ENCODE data around the gene SNRPA1.

SNRPA1 gene

DNA sequence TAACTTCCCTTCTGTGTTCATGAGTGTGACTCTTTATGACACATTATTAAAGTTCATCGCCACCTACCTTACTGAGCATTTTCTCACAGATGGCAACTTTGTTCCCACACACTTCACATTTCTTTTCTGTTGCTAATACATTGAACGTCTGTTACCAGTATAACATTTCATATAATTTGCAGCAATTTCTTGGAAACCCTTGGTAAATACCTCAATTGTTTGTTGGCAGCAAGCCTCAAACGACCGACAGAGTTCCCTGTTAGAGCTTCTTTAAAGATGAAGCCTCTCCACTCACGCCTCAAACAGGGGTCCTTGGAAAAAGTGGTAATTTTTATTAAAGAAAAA, 40.0 kb downstream of the SNRPA1 start:
- peaks cover 39% of the 10 kb centered on the region for H3K4me1 Mint-ChIP-seq
- peaks cover 8% of the 10 kb centered on the region for H3K36me3 Mint-ChIP-seq
- DNase-seq, result no peak
- H3K9me3 Mint-ChIP-seq, result no peaks in the 10 kb centered on the region
- CTCF ChIA-PET, result interaction anchor here (0.9 to 7.4 kb wide), 8 partner anchors 11 to 243 kb away, joined by 3 to 176 read pairs (median 12); no protein-coding TSS in a partner anchor
- no peak overlapping the region for H3K4me3 Mint-ChIP-seq
- H3K27ac Mint-ChIP-seq, result no peak overlapping the region
- H3K27me3 Mint-ChIP-seq, result peaks cover 20% of the 10 kb centered on the region

DNA sequence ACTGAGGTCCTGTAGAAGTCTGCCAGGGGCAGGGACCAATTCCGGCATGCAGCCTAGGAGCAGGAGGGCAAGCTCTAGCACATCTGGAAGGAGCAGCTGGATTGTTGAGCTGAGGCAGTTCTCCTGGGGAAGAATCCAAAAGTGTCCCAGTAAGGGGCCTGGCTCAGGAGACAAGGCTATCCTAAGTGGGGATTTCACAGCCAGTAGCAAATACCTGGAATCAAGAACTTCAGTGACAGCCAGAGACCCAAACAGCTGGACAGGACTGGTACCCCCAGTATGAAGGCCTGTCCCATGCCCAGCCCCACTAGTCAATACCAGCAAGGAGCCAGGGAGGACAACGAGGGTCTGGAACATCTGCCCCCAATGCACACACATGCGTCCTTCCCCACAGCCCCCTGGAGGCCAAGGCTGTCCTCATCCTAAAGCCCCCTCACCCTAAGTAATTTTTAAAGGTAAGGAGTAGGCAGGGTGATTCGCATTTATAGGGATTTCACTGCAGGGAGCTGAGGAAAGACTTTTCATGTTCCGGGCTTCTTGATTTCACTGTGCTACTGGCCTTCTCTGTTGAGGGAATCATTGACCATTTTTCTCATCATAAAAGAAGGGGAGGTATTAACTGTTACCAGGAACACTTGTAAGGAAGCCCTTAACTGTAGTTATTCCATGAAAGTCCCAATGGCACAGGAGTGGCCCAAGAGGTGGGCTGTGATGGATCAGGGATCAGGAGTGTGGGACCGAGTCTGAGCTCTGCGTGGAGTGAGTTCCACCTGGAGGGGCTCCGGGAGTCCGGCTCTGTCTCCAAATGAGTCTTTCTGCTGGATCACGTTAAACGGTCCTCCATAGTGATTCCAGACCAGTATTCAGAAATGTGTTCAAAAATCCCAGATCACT, 40.6 kb downstream of the SNRPA1 start:
- no peak overlapping the region for H3K27ac Mint-ChIP-seq
- peaks cover 16% of the 10 kb centered on the region for H3K27me3 Mint-ChIP-seq
- peaks cover 45% of the 10 kb centered on the region for H3K4me1 Mint-ChIP-seq
- no peaks in the 10 kb centered on the region for H3K9me3 Mint-ChIP-seq
- no peak overlapping the region for H3K4me3 Mint-ChIP-seq
- DNase-seq, result no peak
- H3K36me3 Mint-ChIP-seq, result peaks cover 10% of the 10 kb centered on the region
- CTCF ChIA-PET, result interaction anchor here (0.9 to 7.4 kb wide), 8 partner anchors 10 to 243 kb away, joined by 3 to 176 read pairs (median 4); no protein-coding TSS in a partner anchor

DNA sequence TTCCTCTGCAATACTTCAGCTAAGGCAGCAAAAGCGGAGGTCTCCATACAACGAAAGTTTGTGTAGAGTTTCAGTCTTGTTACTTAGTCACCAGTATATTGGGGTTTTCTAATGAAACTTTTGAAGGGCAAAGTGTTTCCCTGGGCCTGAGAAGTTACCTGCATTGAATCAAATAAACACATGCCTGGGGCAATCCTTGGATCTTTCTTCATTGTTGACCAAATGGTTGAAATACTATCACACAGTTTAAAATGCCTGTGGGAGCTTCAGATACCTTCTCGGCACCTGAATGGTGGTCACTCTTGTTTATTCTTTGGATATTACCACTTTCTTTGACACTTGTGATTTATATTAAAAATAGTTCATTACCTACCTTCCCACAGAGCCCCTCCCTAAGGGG, 42.2 kb downstream of the SNRPA1 start:
- Mint-ChIP-seq H3K4me1 (peaks cover 58% of the 10 kb centered on the region), H3K9me3 (no peaks in the 10 kb centered on the region), H3K4me3 (peak overlapping the region; percentile 92), H3K27me3 (peaks cover 9% of the 10 kb centered on the region), H3K27ac (peak overlapping the region; percentile 89), H3K36me3 (peaks cover 16% of the 10 kb centered on the region)
- CTCF ChIA-PET, result interaction anchor here (1.3 to 7.4 kb wide), 5 partner anchors 11 to 241 kb away, joined by 3 to 176 read pairs (median 9); no protein-coding TSS in a partner anchor
- DNase-seq, result no peak

DNA sequence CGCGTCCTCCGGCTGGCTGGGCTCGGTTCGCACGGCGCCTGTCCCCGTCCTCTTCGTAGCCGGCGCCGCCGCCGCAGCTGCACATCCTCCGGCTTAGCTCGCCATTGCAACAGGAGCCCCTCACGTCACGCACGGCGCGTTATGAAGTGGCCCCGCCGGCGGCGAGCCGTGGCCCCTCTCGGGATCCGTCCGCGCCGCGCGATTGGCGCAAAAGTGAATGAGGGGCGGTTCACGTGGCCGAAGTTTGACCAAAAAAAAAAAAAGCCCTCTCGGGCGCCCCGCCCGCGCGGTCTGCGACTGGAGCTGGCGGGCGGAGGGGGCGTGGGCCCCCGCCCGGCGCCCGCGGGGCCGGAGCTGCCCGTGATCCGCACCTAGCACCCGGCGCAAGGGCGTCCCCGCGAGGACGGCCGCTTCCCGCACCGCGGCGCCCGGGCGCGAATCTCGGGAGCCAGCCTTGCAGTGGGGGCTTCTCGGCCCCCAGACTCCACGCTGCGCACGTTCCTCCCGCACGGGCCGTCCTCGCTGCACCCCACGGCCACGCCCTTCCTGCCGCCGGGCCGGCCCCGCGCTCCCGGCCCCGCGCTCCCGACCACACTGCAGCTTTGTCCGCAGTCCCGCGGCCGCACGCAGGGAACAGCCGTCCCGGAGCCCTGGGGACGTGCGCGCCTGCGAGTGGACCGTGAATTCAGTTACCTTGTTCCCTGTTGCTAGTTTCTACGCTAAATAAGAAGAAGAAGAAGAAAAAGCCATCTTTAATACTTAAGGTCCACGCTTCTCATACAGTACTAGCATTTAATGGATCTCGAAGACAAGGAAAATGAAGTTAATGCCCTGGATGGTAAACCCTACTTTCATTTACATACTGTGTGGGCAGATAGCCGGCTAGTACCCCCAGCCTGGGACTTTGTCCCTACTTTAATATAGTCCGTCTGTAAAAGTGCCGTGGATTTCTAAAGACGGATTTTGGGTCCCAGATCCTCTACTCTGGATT, 42.9 kb downstream of the SNRPA1 start, which contains the start of gene CHSY1:
Gene CHSY1, minus strand, starts transcription at position 219 of the 991 bp plus-strand sequence. CDS start 592 bp downstream, outside the sequence.
- peak within 1 kb of the TSS; percentile 89 for H3K27ac Mint-ChIP-seq
- H3K27me3 Mint-ChIP-seq, result peaks cover 9% of the 10 kb centered on the region
- H3K9me3 Mint-ChIP-seq, result no peaks in the 10 kb centered on the region
- CTCF ChIA-PET, result interaction anchor here (0.7 to 7.4 kb wide), 6 partner anchors 10 to 240 kb away, joined by 3 to 176 read pairs (median 6); no protein-coding TSS in a partner anchor
- peak; percentile 89 for DNase-seq
- peaks cover 22% of the 10 kb centered on the region for H3K36me3 Mint-ChIP-seq
- H3K4me3 Mint-ChIP-seq, result peak within 1 kb of the TSS; percentile 92
- H3K4me1 Mint-ChIP-seq, result peaks cover 65% of the 10 kb centered on the region

DNA sequence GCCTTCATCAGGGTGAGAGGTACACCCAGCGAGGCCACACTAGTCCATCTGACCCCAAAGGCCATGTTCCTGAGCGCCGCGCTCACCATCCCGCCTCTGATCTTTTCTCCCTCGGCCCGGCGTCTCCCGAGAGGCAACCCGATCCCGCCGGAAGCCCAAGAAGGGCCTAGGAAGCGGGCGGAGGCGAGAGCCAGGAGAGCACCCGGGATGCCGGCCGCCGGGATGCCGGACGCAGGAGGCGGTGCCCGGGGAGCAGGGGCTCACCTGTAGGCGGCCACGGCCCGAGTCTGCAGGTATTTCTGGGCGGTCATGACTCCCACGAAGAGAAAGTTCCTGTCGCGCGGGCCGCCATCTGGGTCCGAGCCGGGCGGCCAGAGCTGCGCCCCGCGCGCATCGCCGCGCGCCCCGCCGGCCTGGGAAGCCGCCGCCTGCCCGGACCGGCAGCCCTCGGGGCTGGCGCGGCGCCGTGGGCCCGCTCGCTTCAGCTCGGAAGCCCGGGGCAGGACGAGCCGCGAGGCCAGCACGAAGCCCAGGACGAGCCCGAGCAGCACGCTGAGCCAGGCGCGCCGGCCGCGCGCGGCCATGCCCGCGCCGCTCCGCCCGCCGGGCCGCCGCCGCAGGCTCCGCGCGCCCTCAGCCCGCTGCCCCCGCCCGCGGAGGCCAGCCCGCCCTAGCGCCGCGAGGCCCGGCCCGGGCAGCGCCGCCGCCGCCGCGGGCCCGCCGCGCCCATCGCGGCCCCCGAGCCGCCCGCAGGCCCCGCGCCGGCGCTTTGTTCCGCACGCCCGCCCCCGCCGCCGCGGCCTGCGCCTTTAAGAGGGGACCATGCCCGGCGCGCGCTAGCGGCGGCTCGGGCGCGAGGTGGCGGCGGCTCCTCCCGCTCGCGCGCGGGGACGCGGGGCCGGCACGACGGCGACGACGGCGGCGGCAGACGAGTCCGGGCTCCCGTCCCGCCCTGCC, 43.9 kb downstream of the SNRPA1 start:
- CTCF ChIA-PET, result interaction anchor here (0.9 to 2.9 kb wide), 5 partner anchors 9 to 158 kb away, joined by 3 to 11 read pairs (median 3); no protein-coding TSS in a partner anchor
- Mint-ChIP-seq H3K36me3 (peaks cover 26% of the 10 kb centered on the region), H3K4me3 (peak overlapping the region; percentile 88), H3K27me3 (peaks cover 9% of the 10 kb centered on the region), H3K9me3 (no peaks in the 10 kb centered on the region), H3K27ac (peak overlapping the region; percentile 85), H3K4me1 (peaks cover 75% of the 10 kb centered on the region)
- DNase-seq, result peak; percentile 45

DNA sequence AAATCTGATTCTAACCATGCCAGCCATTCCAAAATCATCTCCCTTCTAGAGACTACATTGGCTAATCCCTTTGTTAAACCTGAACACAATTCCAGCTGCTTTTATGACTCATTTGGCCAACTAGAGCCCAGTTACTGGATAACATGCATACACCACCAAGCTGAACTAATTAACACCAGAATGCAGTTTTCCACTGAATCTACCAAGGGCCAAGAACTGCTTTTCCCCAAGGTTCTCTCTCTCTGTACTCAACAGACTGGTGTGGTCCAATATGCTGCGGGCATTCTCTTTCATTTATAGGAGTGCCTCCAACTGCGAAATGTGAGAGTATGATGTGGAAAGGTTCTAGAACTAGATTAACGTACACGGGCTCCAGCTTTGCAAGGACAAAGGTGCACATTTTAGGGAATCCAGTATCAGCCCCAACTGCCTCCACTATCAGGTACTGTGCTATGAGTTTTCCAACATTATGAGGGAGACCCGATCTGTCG, 44.7 kb downstream of the SNRPA1 start:
- Mint-ChIP-seq H3K4me1 (peaks cover 76% of the 10 kb centered on the region), H3K9me3 (no peaks in the 10 kb centered on the region), H3K27ac (peak overlapping the region; percentile 85), H3K4me3 (peak overlapping the region; percentile 88), H3K36me3 (peaks cover 30% of the 10 kb centered on the region), H3K27me3 (peaks cover 9% of the 10 kb centered on the region)
- CTCF ChIA-PET, result interaction anchor here (0.8 to 1.0 kb wide), 3 partner anchors 126 to 163 kb away, joined by 3 read pairs; no protein-coding TSS in a partner anchor
- no peak for DNase-seq

DNA sequence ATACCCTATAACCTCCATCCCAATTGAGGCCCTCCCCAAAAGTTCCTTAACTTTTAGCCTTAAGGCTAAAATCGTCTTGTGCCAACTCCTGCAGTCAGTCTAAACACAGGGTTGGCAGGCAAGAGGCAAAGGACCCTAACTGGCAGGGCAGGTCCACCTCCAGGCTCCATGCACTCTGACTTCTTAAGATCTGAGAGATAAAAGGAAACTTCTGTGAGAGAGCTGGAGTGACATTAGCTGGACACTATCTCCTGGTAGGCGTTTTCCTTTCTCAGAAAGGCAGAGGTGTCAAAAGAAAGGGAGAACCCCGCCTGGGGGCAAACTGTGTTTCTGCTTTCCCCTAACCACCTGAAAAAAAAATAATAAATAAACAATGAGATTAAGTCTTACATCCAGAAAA, 46.8 kb downstream of the SNRPA1 start:
- Mint-ChIP-seq H3K4me3 (no peak overlapping the region), H3K4me1 (peaks cover 82% of the 10 kb centered on the region), H3K36me3 (peaks cover 40% of the 10 kb centered on the region), H3K9me3 (no peaks in the 10 kb centered on the region), H3K27me3 (no peaks in the 10 kb centered on the region), H3K27ac (no peak overlapping the region)
- no peak for DNase-seq
- CTCF ChIA-PET, result interaction anchor here (0.7 to 1.6 kb wide), 7 partner anchors 9 to 232 kb away, joined by 3 to 5 read pairs (median 3); no protein-coding TSS in a partner anchor

DNA sequence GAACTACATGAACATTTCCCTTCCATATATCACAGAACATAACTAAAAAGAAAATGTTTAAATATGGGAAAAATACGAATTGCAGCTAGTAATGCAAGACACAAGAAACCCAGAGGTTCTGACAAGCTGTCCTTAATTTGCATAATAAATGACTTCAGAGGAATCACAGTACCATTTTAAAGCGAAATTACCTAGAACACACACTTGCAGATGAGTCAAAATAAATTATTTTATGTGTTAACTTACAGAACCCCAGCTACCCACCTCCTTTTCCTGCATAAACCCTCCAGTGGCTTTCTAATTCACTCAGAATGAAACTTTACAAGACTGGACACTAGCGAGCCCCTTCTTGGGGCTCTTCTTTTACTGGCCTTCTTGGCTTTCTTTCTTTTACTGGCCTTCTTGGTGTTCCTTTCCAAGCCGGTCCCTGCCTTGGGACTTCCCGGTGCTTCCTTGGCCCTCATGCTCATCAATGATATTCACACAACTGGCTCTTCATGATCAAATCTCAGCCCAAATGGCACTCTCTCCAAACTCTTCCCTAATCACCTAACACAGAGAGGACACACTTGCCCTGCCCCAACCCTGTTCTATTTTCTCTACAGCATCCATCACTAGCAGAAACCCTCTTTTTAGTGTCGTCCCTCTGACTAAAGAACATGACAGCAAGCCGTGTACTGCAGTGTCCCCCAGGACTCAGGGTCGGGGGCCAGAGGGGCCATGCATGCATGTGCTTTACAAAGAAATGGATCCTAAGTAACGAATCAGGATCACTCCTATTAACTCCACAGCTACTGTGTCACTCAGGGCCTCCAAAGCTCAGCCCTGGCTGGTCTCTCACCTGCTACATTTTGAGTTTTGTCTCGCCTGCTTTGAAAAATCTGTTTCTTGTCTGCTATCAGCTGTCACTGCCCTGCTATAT, 48.0 kb downstream of the SNRPA1 start:
- CTCF ChIA-PET, result interaction anchor here (0.9 to 2.2 kb wide), 7 partner anchors 10 to 230 kb away, joined by 3 to 7 read pairs (median 4); no protein-coding TSS in a partner anchor
- H3K9me3 Mint-ChIP-seq, result no peaks in the 10 kb centered on the region
- no peaks in the 10 kb centered on the region for H3K27me3 Mint-ChIP-seq
- H3K4me1 Mint-ChIP-seq, result peaks cover 84% of the 10 kb centered on the region
- peaks cover 48% of the 10 kb centered on the region for H3K36me3 Mint-ChIP-seq
- H3K4me3 Mint-ChIP-seq, result no peak overlapping the region
- H3K27ac Mint-ChIP-seq, result no peak overlapping the region
- no peak for DNase-seq

DNA sequence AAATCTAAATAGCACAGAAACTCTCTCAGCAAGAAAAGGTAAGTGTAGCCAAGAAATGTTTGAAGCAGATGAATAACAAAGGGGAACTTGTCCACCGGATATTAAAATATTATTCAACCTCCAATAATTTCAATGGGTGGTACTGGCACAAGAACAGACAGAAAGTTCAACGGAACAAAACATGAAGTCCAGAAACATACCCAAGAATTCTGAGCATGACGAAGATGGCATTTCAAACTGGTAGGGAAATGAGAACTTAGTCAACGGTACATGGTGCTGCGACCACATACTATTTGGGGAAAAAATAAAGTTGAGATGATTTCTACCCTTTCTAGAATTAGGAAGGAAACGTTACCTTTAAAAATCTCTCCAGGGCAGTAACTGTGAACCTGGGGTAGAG, 48.7 kb downstream of the SNRPA1 start:
- no peak overlapping the region for H3K4me3 Mint-ChIP-seq
- CTCF ChIA-PET, result interaction anchor here (1.0 to 2.7 kb wide), 4 partner anchors 11 to 156 kb away, joined by 4 to 8 read pairs (median 7); no protein-coding TSS in a partner anchor

DNA sequence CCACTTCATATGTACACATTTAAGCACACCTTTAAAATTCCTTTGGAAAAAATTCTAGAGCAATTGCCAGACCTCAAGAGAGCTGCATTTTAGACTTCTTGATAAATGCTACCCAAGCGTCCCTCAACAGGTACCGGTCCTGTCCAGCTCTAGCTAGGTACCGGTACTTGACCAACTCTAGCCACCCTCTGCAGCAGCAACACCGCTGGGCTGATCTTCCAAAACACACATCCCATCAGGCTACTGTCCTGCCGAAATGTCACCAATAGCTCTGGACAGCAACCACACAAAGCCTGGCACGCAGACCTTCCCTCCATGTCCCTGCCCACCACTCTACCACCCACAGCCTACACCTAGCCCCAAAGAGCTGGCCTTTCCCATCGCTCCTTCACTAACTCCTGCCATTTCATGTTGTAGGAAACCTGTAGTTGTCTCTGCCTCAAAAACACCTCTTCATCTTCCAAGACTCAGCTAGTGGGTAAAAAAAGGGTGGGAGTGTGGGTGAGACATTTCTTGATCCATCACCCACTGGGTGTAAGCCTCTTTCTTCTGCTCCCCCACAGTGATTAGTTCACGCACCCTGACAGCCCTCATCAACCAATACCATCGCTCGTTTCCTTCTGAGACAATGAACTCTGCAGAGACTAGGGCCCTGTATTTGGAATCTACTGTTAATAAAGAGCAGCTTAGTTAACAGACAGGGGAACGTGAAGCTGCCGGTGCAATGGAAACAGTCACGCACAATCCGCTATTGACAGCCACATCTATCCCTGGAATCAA, 50.0 kb downstream of the SNRPA1 start:
- H3K4me1 Mint-ChIP-seq, result peaks cover 94% of the 10 kb centered on the region
- H3K27ac Mint-ChIP-seq, result peak overlapping the region; percentile 86
- H3K36me3 Mint-ChIP-seq, result peaks cover 43% of the 10 kb centered on the region
- peak overlapping the region; percentile 1 for H3K4me3 Mint-ChIP-seq
- no peak for DNase-seq
- no peaks in the 10 kb centered on the region for H3K9me3 Mint-ChIP-seq
- CTCF ChIA-PET, result interaction anchor here (1.1 to 2.7 kb wide), 11 partner anchors 9 to 237 kb away, joined by 3 to 9 read pairs (median 5); no protein-coding TSS in a partner anchor
- H3K27me3 Mint-ChIP-seq, result no peaks in the 10 kb centered on the region

More for the DNA sequence above, 48.7 kb downstream of the SNRPA1 start:
- Mint-ChIP-seq H3K36me3 (peaks cover 49% of the 10 kb centered on the region), H3K9me3 (no peaks in the 10 kb centered on the region), H3K4me1 (peaks cover 90% of the 10 kb centered on the region), H3K27me3 (no peaks in the 10 kb centered on the region), H3K27ac (no peak overlapping the region)
- DNase-seq, result no peak

Data from activated naive CD4-positive, alpha-beta T cell treated with anti-CD3 and anti-CD28 coated beads, Interleukin-2, amount 10 ng/mL, durations not matched to agents 7 days and 5 days (primary cell).